Smooth muscle cell (in vitro differentiated cells): ENCODE measurements around the gene RNF112. TPM values are rescaled to one million over a fixed set of nuclear protein-coding genes. Genes with fewer than 3 reads are reported as not detected.

ENCODE experiments used
- DNase-seq: peaks from one replicate; lab custom pipeline; 2025; ENCODE audit not compliant: unreplicated experiment; lab: John Stamatoyannopoulos, UW
- H2AFZ ChIP-seq: fragments of 200-600 bp; sonication (generic); 2 replicates; pipeline ENCODE4 v1.6.0; 2016; ENCODE audit warnings: antibody characterized with exemption, low read depth, mild to moderate bottlenecking
- H3F3A ChIP-seq: fragments of 200-600 bp; sonication (generic); 2 replicates; pipeline ENCODE4 v1.6.0; 2017; ENCODE audit warnings: antibody characterized with exemption, low read depth
- H3K27ac ChIP-seq: fragments of 200-600 bp; sonication (generic); 2 replicates; pipeline ENCODE4 v1.5.1; 2016; ENCODE audit warnings: low read depth, mild to moderate bottlenecking
- H3K27me3 ChIP-seq: fragments of 200-600 bp; sonication (generic); 2 replicates; pipeline ENCODE4 v1.6.1; 2016; ENCODE audit warnings: low read depth, mild to moderate bottlenecking
- H3K36me3 ChIP-seq: fragments of 200-600 bp; sonication (generic); 2 replicates; pipeline ENCODE4 v1.5.1; 2016; ENCODE audit warnings: low read depth
- H3K4me1 ChIP-seq: fragments of 200-600 bp; sonication (generic); 2 replicates; pipeline ENCODE4 v1.5.1; 2016; ENCODE audit warnings: low read depth
- H3K4me2 ChIP-seq: fragments of 200-600 bp; sonication (generic); 2 replicates; pipeline ENCODE4 v1.6.0; 2016; ENCODE audit warnings: mild to moderate bottlenecking
- H3K4me3 ChIP-seq: fragments of 200-600 bp; sonication (generic); 2 replicates; pipeline ENCODE4 v1.5.1; 2016; ENCODE audit warnings: mild to moderate bottlenecking
- H3K79me2 ChIP-seq: fragments of 200-600 bp; sonication (generic); 2 replicates; pipeline ENCODE4 v1.6.0; 2016; ENCODE audit warnings: low read depth, mild to moderate bottlenecking
- H3K9ac ChIP-seq: fragments of 200-600 bp; sonication (generic); 2 replicates; pipeline ENCODE4 v1.6.0; 2016; ENCODE audit warnings: low read depth
- H3K9me3 ChIP-seq: fragments of 200-600 bp; sonication (generic); replicated peaks from 2 replicates; pipeline ENCODE4 v1.5.1; 2016; ENCODE audit warnings: low read depth
- H4K20me1 ChIP-seq: fragments of 200-600 bp; sonication (generic); 2 replicates; pipeline ENCODE4 v1.6.0; 2016; ENCODE audit warnings: low read depth
- WGBS: methylation state at CpG from one replicate; pipeline ENCODE4 v1.1.7; 2016; ENCODE audit warnings: low lambda C conversion rate; 5-methylcytosine and 5-hydroxymethylcytosine counted together
- polyA plus RNA-seq: library from polyadenylated mRNA; unstranded; fragments of >200 nt; fragmentation: Nextera tagmentation; extraction: Ambion mirVana; gene quantifications from 2 replicates; pipeline ENCODE4 v1.2.1, GENCODE V29; 2016
- total RNA-seq: library from RNA; depleted of rRNA; stranded (reverse); fragments of >200 nt; gene quantifications from 2 replicates; pipeline ENCODE4 v1.2.3, GENCODE V29; 2014
- TF ChIP-seq, protein P1 (sequence below): fragments of 200-600 bp; sonication (generic); IDR thresholded peaks from 2 replicates; pipeline ENCODE4 v1.5.1; 2017; ENCODE audit warnings: borderline replicate concordance, mild to moderate bottlenecking, antibody characterized with exemption; ENCODE audit not compliant: insufficient read depth, poor library complexity, severe bottlenecking

RNF112 gene
- total and polyA plus RNA-seq, 2 experiments from 2014 or later = 4.6 to 7.2 TPM

DNA sequence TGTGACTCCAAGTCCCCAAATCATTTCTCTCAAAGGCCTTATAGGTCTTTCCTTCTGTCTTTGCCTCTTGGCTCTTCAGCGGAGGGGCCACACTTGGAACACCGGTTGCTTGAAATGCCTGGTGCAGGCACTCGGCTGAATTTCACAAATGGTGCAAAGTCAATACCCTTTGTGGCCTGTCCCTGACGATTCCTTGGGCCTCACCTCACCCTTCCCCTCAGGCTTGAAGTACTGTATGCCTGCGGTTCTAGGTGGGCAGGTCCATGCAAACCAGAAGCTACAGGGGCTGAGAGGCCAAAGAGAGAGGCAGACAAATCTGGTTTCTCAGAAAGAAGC, 44.4 kb upstream of the RNF112 start:
- H4K20me1 ChIP-seq = no peaks in the 10 kb centered on the region
- no peak for DNase-seq
- peaks cover 5% of the 10 kb centered on the region for H3K4me1 ChIP-seq
- no peaks in the 10 kb centered on the region for H3F3A ChIP-seq
- WGBS = 90% methylated on average over 5 of the region's 5 CpGs
- TF ChIP-seq, protein P1, sequence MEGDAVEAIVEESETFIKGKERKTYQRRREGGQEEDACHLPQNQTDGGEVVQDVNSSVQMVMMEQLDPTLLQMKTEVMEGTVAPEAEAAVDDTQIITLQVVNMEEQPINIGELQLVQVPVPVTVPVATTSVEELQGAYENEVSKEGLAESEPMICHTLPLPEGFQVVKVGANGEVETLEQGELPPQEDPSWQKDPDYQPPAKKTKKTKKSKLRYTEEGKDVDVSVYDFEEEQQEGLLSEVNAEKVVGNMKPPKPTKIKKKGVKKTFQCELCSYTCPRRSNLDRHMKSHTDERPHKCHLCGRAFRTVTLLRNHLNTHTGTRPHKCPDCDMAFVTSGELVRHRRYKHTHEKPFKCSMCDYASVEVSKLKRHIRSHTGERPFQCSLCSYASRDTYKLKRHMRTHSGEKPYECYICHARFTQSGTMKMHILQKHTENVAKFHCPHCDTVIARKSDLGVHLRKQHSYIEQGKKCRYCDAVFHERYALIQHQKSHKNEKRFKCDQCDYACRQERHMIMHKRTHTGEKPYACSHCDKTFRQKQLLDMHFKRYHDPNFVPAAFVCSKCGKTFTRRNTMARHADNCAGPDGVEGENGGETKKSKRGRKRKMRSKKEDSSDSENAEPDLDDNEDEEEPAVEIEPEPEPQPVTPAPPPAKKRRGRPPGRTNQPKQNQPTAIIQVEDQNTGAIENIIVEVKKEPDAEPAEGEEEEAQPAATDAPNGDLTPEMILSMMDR = no peak
- H3K9me3 ChIP-seq = no peaks in the 10 kb centered on the region
- H3K4me3 ChIP-seq = no peak overlapping the region
- no peaks in the 10 kb centered on the region for H3K27me3 ChIP-seq
- no peaks in the 10 kb centered on the region for H3K79me2 ChIP-seq
- H3K36me3 ChIP-seq = no peaks in the 10 kb centered on the region
- no peak overlapping the region for H2AFZ ChIP-seq
- no peak overlapping the region for H3K9ac ChIP-seq
- no peak overlapping the region for H3K27ac ChIP-seq
- no peak overlapping the region for H3K4me2 ChIP-seq

DNA sequence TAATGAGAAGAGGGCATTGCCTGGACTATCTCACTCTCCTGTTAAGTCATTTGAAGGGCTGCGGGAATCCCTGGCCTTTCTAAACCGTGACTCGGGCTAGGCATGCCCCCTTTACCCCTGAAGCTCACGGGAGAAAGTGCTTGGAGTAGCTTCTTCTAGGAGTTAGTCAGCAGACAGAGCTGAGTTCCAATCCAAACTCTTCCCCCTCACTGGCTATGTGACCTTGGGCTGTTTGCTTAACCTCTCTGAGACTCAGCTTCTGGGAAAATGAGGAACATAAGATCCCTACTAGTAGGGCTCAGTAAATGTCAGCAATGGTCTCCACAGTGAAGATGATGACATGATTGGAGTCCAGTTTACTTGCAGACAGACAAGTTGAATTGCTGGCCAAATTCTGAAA, 42.8 kb upstream of the RNF112 start:
- 64% methylated on average over 4 of the region's 4 CpGs for WGBS
- Histone ChIP-seq H3F3A (no peaks in the 10 kb centered on the region), H3K4me1 (peaks cover under 1% of the 10 kb centered on the region)

DNA sequence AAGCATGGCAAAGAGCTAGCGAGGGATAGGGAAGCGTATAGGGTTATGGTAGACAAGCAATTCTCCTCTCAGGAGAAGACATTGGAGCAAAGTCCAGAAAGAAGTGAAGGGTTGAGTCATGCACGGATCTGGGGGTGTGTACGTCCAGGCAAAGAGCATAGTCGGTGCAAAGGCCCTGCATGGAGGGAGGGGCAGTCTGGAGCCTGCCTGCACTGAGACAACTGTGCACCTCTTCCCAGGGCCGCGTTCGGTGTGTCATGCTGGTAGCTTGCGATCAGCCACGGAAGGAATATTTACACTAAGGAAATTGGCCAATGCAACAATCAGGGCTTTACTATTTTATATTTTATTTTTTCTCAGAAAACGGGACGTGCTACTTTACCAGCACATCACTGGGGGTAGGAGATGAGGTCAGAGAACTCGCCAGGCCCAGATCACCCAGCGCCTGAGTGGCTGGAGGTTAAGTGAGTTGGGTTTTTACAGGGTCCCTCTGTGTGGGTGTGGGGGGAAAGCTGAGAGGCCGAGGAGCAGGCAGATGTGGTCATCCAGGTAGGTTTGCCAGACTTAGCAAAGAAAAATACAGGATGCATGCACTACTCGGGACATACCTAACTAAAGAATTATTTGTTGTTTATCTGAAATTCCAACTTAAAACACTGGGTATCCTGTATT, 41.8 kb upstream of the RNF112 start:
- Histone ChIP-seq H3K4me1 (no peaks in the 10 kb centered on the region), H3K9ac (no peak overlapping the region), H3K27ac (no peak overlapping the region), H3K36me3 (no peaks in the 10 kb centered on the region), H3F3A (peaks cover 3% of the 10 kb centered on the region), H3K9me3 (no peaks in the 10 kb centered on the region), H3K4me3 (no peak overlapping the region), H3K27me3 (no peaks in the 10 kb centered on the region), H3K79me2 (no peaks in the 10 kb centered on the region), H2AFZ (no peak overlapping the region), H3K4me2 (no peak overlapping the region), H4K20me1 (no peaks in the 10 kb centered on the region)
- no peak for DNase-seq
- WGBS = 92% methylated on average over 16 of the region's 16 CpGs
- TF ChIP-seq, protein P1 = no peak

More for the DNA sequence above, 42.8 kb upstream of the RNF112 start:
- H3K9me3 ChIP-seq = no peaks in the 10 kb centered on the region
- no peak overlapping the region for H3K27ac ChIP-seq
- H3K4me3 ChIP-seq = no peak overlapping the region
- H3K27me3 ChIP-seq = no peaks in the 10 kb centered on the region
- no peaks in the 10 kb centered on the region for H3K79me2 ChIP-seq
- DNase-seq = no peak
- no peaks in the 10 kb centered on the region for H4K20me1 ChIP-seq
- H3K9ac ChIP-seq = no peak overlapping the region
- TF ChIP-seq, protein P1 = no peak
- H3K4me2 ChIP-seq = no peak overlapping the region
- H3K36me3 ChIP-seq = no peaks in the 10 kb centered on the region
- H2AFZ ChIP-seq = no peak overlapping the region
